Ascending aorta (tissue), 2 donors: ENCODE measurements around the gene FCAMR. TPM values are rescaled to one million over a fixed set of nuclear protein-coding genes. Genes with fewer than 3 reads are reported as not detected.

ENCODE experiments used
- DNase-seq, 2 donors: peaks; one replicate each; pipeline ENCODE4 v3.0.0-alpha.2; 2019; ENCODE audit warnings: low spot score in 2 of 2
- H3K27ac ChIP-seq, 2 donors: fragments of 200-600 bp; sonication (generic); one replicate each; pipeline ENCODE4 v1.5.1; 2016 to 2017; ENCODE audit warnings: mild to moderate bottlenecking in 1 of 2
- H3K27me3 ChIP-seq: fragments of 200-600 bp; sonication (generic); one replicate; pipeline ENCODE4 v1.5.1; 2017
- H3K36me3 ChIP-seq, 2 donors: fragments of 200-600 bp; sonication (generic); one replicate each; pipeline ENCODE4 v1.5.1; 2016
- H3K4me1 ChIP-seq, 2 donors: fragments of 200-600 bp; sonication (generic); one replicate each; pipeline ENCODE4 v1.5.1; 2016 to 2017; ENCODE audit warnings: mild to moderate bottlenecking in 1 of 2
- H3K4me3 ChIP-seq, 2 donors: fragments of 200-600 bp; sonication (generic); one replicate each; pipeline ENCODE4 v1.5.1; 2016 to 2017; ENCODE audit warnings: mild to moderate bottlenecking in 1 of 2
- H3K9me3 ChIP-seq, 2 donors: fragments of 200-600 bp; sonication (generic); one replicate each; pipeline ENCODE4 v1.5.1; 2016
- CTCF ChIP-seq, 3 experiments: fragments of 200-600 bp in 2 of 3; fragments of 450-650 bp in 1 of 3; sonication (generic) in 2 of 3; IDR thresholded peaks; one replicate each; pipeline ENCODE4 v1.5.1; 2016 to 2019; ENCODE audit warnings: antibody characterized with exemption in 3 of 3, mild to moderate bottlenecking in 1 of 3, moderate library complexity in 1 of 3
- intact Hi-C: fragments of 100-400 bp; cut with DNase I; formaldehyde crosslinking; loops from one replicate; pipeline ENCODE4 v1.15.1; 2023
- total RNA-seq: library from RNA; depleted of rRNA; stranded (reverse); fragments of >200 nt; gene quantifications from one replicate; pipeline ENCODE4 v1.1.0, GENCODE V29; 2016

The FCAMR gene
- total RNA-seq, 1 donor from 2014 or later = not detected

- Histone ChIP-seq H3K4me1 (no peaks in the 10 kb centered on the region), H3K4me3 (no peak overlapping the region), H3K9me3 (no peaks in the 10 kb centered on the region), H3K27me3 (no peaks in the 10 kb centered on the region), H3K27ac (no peak overlapping the region), H3K36me3 (no peaks in the 10 kb centered on the region)
- TF ChIP-seq CTCF (IDR thresholded peaks at IDR 0.05) = no peak
- no peak for DNase-seq
- intact Hi-C loops = no loop called here
Measured at GRCh38 chr1:206952171-206952570, 18.1 kb downstream of the FCAMR start.

GRCh38 chr1:206951318-206952100, 18.8 kb downstream of the FCAMR start:
- intact Hi-C loops = no loop called here
- no peak overlapping the region for H3K27ac ChIP-seq
- no peaks in the 10 kb centered on the region for H3K36me3 ChIP-seq
- no peak overlapping the region for H3K4me3 ChIP-seq
- no peaks in the 10 kb centered on the region for H3K4me1 ChIP-seq
- no peak for DNase-seq
- H3K9me3 ChIP-seq = no peaks in the 10 kb centered on the region
- H3K27me3 ChIP-seq = no peaks in the 10 kb centered on the region
- no peak for TF ChIP-seq CTCF (IDR thresholded peaks at IDR 0.05)

- no peak overlapping the region for H3K27ac ChIP-seq
- H3K4me3 ChIP-seq = no peak overlapping the region
- no peaks in the 10 kb centered on the region for H3K9me3 ChIP-seq
- no peak for DNase-seq
- no peaks in the 10 kb centered on the region for H3K4me1 ChIP-seq
- no peaks in the 10 kb centered on the region for H3K27me3 ChIP-seq
- intact Hi-C loops = no loop called here
- H3K36me3 ChIP-seq = no peaks in the 10 kb centered on the region
- TF ChIP-seq CTCF (IDR thresholded peaks at IDR 0.05) = no peak
Measured at GRCh38 chr1:206949641-206950040, 20.6 kb downstream of the FCAMR start.

GRCh38 chr1:206949208-206949607, 21.1 kb downstream of the FCAMR start:
- intact Hi-C loops = no loop called here
- H3K27ac ChIP-seq = no peak overlapping the region
- no peaks in the 10 kb centered on the region for H3K36me3 ChIP-seq
- no peak for TF ChIP-seq CTCF (IDR thresholded peaks at IDR 0.05)
- DNase-seq = no peak
- H3K4me1 ChIP-seq = no peaks in the 10 kb centered on the region
- H3K4me3 ChIP-seq = no peak overlapping the region
- no peaks in the 10 kb centered on the region for H3K27me3 ChIP-seq
- no peaks in the 10 kb centered on the region for H3K9me3 ChIP-seq

- Histone ChIP-seq H3K4me1 (no peaks in the 10 kb centered on the region), H3K27me3 (no peaks in the 10 kb centered on the region), H3K9me3 (no peaks in the 10 kb centered on the region), H3K36me3 (no peaks in the 10 kb centered on the region), H3K27ac (no peak overlapping the region), H3K4me3 (no peak overlapping the region)
- TF ChIP-seq CTCF (IDR thresholded peaks at IDR 0.05) = no peak
- intact Hi-C loops = no loop called here
- DNase-seq = no peak
Measured at GRCh38 chr1:206947255-206947654, 23.0 kb downstream of the FCAMR start.
